RWPE2 (cell line): Measurements from ENCODE around the gene UQCRH.
"Not testable (repeated sequence)": the region's sequence is repeated elsewhere in the genome, so short reads cannot be mapped to it uniquely, and the experiment has no call there.

Source experiments
- ATAC-seq: fragments of 200-7000 bp; cut with Tn5 transposase; 3 replicates; pipeline ENCODE4 v1.9.1; 2021; ENCODE audit warnings: low read depth
- DNase-seq: peaks from one replicate; pipeline ENCODE4 v3.0.0-alpha.2; 2020; ENCODE audit warnings: low spot score
- H3K27ac ChIP-seq: fragments of 450-650 bp; 2 replicates; pipeline ENCODE4 v1.5.1; 2017; ENCODE audit warnings: mild to moderate bottlenecking; ENCODE audit not compliant: poor library complexity, severe bottlenecking
- H3K27me3 ChIP-seq: fragments of 250-450 bp; sonication (Bioruptor Pico); 2 replicates; pipeline ENCODE4 v1.5.1; 2021; ENCODE audit warnings: mild to moderate bottlenecking, moderate library complexity; ENCODE audit not compliant: insufficient read depth, poor library complexity, severe bottlenecking
- H3K36me3 ChIP-seq: fragments of 250-450 bp; sonication (Bioruptor Pico); 2 replicates; pipeline ENCODE4 v1.5.1; 2020; ENCODE audit warnings: low read depth, mild to moderate bottlenecking, moderate library complexity
- H3K4me1 ChIP-seq: fragments of 250-450 bp; sonication (Bioruptor Pico); 2 replicates; pipeline ENCODE4 v1.5.1; 2021; ENCODE audit warnings: mild to moderate bottlenecking, moderate library complexity; ENCODE audit not compliant: insufficient read depth, poor library complexity, severe bottlenecking
- H3K4me3 ChIP-seq: fragments of 250-450 bp; sonication (Bioruptor Pico); 2 replicates; pipeline ENCODE4 v1.5.1; 2021; ENCODE audit warnings: mild to moderate bottlenecking, moderate library complexity; ENCODE audit not compliant: severe bottlenecking
- H3K9me3 ChIP-seq: fragments of 250-450 bp; sonication (Bioruptor Pico); 2 replicates; pipeline ENCODE4 v1.5.1; 2021; ENCODE audit warnings: mild to moderate bottlenecking, moderate library complexity; ENCODE audit not compliant: severe bottlenecking
- TF ChIP-seq, protein P1 (sequence below): fragments of 450-650 bp; IDR thresholded peaks from one replicate; pipeline ENCODE4 v1.5.1; 2017; ENCODE audit warnings: mild to moderate bottlenecking, moderate library complexity; ENCODE audit not compliant: poor library complexity, severe bottlenecking

Gene UQCRH

DNA sequence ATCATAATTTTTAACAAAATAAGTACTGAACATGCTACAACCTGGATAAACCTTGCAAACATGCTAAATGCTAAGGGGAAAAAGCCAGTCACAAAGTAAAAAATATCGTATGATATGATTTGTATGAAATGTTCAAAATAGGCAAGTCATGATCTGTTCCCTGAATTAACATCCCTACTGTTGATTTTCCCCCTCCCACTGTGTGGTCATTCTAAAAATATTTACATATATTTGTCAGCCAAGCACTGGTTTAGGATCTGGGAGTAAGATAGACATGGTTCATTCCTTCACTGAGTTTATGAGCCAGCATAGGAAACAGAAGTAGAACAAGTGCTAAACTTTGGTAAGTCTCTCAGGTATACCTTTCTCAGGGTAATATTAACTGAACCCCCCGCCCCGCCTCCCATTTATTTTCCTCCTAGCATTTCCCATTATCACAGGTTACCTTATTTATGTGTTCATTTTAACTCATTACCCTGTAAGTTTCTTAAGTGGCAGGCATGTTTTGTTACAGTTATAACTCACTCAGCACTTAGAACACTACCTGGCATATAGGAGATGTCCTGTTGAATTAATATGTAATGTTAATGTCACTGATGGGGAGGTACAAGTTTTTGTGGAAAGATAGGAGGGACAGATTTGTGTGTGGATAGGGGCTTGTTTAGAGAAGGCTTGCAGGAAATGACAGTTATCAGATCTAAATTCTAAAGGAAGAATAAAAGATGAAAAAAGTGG is 12.3 kb downstream of the UQCRH start:
- no peak for DNase-seq
- H3K27ac ChIP-seq: peak overlapping the region; percentile 15
- H3K27me3 ChIP-seq: no peaks in the 10 kb centered on the region
- no peak overlapping the region for H3K4me3 ChIP-seq
- no peaks in the 10 kb centered on the region for H3K9me3 ChIP-seq
- TF ChIP-seq, protein P1, sequence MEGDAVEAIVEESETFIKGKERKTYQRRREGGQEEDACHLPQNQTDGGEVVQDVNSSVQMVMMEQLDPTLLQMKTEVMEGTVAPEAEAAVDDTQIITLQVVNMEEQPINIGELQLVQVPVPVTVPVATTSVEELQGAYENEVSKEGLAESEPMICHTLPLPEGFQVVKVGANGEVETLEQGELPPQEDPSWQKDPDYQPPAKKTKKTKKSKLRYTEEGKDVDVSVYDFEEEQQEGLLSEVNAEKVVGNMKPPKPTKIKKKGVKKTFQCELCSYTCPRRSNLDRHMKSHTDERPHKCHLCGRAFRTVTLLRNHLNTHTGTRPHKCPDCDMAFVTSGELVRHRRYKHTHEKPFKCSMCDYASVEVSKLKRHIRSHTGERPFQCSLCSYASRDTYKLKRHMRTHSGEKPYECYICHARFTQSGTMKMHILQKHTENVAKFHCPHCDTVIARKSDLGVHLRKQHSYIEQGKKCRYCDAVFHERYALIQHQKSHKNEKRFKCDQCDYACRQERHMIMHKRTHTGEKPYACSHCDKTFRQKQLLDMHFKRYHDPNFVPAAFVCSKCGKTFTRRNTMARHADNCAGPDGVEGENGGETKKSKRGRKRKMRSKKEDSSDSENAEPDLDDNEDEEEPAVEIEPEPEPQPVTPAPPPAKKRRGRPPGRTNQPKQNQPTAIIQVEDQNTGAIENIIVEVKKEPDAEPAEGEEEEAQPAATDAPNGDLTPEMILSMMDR: no peak
- peaks cover 60% of the 10 kb centered on the region for H3K36me3 ChIP-seq
- ATAC-seq: peak; percentile 82
- H3K4me1 ChIP-seq: no peaks in the 10 kb centered on the region

DNA sequence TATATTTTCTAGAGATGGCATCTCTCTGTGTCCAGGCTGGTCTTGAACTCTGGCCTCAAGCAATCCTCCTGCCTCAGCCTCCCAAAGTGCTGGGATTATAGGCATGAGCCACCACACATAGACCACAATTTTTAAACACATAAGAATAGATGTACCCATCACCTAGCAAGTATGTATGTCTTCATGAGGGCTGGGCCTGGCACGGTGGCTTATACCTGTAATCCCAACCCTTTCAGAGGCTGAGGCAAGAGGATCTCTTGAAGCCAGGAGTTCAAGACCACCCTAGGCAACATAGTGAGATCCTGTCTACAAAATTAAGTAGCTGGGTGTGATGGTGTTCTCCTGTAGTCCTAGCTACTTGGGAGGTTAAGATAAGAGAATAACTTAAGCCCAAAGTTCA is 13.8 kb downstream of the UQCRH start:
- Histone ChIP-seq H3K36me3 (peaks cover 46% of the 10 kb centered on the region), H3K27ac (no peak overlapping the region), H3K4me1 (no peaks in the 10 kb centered on the region), H3K9me3 (no peaks in the 10 kb centered on the region), H3K27me3 (no peaks in the 10 kb centered on the region), H3K4me3 (no peak overlapping the region)
- no peak; the same call in 2 of the 3 replicates for ATAC-seq
- DNase-seq: no peak
- TF ChIP-seq, protein P1: no peak

DNA sequence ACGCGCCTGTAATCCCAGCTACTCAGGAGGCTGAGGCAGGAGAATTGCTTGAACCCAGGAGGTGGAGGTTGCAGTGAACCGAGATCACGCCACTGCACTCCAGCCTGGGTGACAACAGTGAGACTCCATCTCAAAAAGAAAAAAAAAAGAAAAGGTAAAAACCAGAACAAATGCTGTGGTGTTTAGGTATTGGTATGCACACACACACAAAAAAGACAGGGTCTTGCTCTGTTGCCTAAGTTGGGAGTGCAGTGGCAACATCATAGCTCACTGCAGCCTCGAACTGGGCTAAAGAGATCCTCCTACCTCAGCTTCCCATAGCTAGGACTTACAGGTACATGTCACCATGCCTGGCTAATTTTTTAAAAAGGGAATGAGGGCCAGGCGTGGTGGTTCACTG is 15.8 kb downstream of the UQCRH start:
- H3K27ac ChIP-seq, DNase-seq, ATAC-seq, H3K9me3 ChIP-seq, H3K4me3 ChIP-seq, H3K27me3 ChIP-seq, H3K4me1 ChIP-seq: not testable (repeated sequence)
- peaks cover 28% of the 10 kb centered on the region for H3K36me3 ChIP-seq

DNA sequence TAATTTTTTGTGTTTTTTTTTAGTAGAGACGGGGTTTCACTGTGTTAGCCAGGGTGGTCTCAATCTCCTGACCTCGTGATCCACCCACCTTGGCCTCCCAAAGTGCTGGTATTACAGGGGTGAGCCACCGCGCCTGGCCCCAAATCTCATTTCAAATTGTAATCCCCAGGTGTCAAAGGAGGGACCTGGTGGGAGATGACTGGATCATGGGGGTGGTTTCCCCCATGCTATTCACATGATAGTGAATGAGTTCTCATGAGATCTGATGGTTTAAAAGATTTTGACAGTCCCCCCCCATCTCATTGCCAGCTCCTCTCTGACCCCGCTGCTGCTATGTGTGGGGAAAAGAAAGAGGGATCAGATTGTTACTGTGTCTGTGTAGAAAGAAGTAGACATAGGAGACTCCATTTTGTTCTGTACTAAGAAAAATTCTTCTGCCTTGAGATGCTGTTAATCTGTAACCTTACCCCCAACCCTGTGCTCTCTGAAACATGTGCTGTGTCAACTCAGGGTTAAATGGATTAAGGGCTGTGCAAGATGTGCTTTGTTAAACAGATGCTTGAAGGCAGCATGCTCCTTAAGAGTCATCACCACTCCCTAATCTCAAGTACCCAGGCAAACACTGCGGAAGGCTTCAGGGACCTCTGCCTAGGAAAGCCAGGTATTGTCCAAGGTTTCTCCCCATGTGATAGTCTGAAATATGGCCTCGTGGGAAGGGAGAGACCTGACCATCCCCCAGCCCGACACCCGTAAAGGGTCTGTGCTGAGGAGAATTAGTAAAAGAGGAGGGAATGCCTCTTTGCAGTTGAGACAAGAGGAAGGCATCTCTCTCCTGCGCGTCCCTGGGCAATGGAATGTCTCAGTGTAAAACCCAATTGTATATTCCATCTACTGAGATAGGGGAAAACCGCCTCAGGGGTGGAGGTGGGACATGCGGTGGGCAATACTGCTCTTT is 16.7 kb downstream of the UQCRH start:
- not testable (repeated sequence) for H3K4me3 ChIP-seq, H3K27ac ChIP-seq, DNase-seq, ATAC-seq, H3K9me3 ChIP-seq, H3K27me3 ChIP-seq, H3K4me1 ChIP-seq
- peaks cover 20% of the 10 kb centered on the region for H3K36me3 ChIP-seq

GRCh38 chr1:46322191-46322590 is 18.7 kb downstream of the UQCRH start:
- not testable (repeated sequence) for H3K36me3 ChIP-seq, H3K27ac ChIP-seq, H3K9me3 ChIP-seq, DNase-seq, ATAC-seq, H3K4me3 ChIP-seq, H3K4me1 ChIP-seq, H3K27me3 ChIP-seq

- DNase-seq, H3K27ac ChIP-seq, ATAC-seq, H3K4me1 ChIP-seq, H3K36me3 ChIP-seq, H3K27me3 ChIP-seq, H3K9me3 ChIP-seq, H3K4me3 ChIP-seq: not testable (repeated sequence)
These were observed 22.0 kb downstream of the UQCRH start for GRCh38 chr1:46325285-46326076.

GRCh38 chr1:46328182-46328581 is 24.7 kb downstream of the UQCRH start:
- H3K4me3 ChIP-seq, ATAC-seq, H3K36me3 ChIP-seq, H3K9me3 ChIP-seq, H3K4me1 ChIP-seq, H3K27ac ChIP-seq, DNase-seq, H3K27me3 ChIP-seq: not testable (repeated sequence)

DNA sequence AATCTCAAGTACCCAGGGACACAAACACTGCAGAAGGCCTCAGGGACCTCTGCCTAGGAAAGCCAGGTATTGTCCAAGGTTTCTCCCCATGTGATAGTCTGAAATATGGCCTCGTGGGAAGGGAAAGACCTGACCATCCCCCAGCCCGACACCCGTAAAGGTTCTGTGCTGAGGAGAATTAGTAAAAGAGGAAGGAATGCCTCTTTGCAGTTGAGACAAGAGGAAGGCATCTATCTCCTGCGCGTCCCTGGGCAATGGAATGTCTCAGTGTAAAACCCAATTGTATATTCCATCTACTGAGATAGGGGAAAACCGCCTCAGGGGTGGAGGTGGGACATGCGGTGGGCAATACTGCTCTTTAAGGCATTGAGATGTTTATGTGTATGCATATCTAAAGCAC is 26.3 kb downstream of the UQCRH start:
- not testable (repeated sequence) for H3K27me3 ChIP-seq, DNase-seq

GRCh38 chr1:46330381-46330780 is 26.9 kb downstream of the UQCRH start:
- H3K27ac ChIP-seq, DNase-seq, H3K36me3 ChIP-seq, H3K27me3 ChIP-seq, H3K9me3 ChIP-seq, ATAC-seq, H3K4me3 ChIP-seq, H3K4me1 ChIP-seq: not testable (repeated sequence)

More for the DNA sequence above, 26.3 kb downstream of the UQCRH start:
- not testable (repeated sequence) for H3K36me3 ChIP-seq, ATAC-seq, H3K9me3 ChIP-seq, H3K27ac ChIP-seq, H3K4me1 ChIP-seq, H3K4me3 ChIP-seq
